LNCaP clone FGC (cell line): ENCODE data around the gene ASPRV1.
"Not testable (repeated sequence)": the region's sequence is repeated elsewhere in the genome, so short reads cannot be mapped to it uniquely, and the experiment has no call there.

Experiments used
- DNase-seq: peaks from one replicate; pipeline ENCODE4 v3.0.0-alpha.2; 2011; ENCODE audit warnings: low read depth
- H3K4me3 ChIP-seq: 2 replicates; pipeline ENCODE4 v1.5.1; 2011; ENCODE audit warnings: mild to moderate bottlenecking, low read depth, low read length, control low read depth
- CTCF ChIP-seq: IDR thresholded peaks from 2 replicates; pipeline ENCODE4 v1.5.1; 2012; ENCODE audit warnings: mild to moderate bottlenecking; ENCODE audit not compliant: control insufficient read depth, insufficient read depth; ENCODE audit errors: extremely low read depth

Gene ASPRV1

GRCh38 chr2:70005216-70005615 is 43.8 kb upstream of the ASPRV1 start:
- H3K4me3 ChIP-seq = no peak overlapping the region
- no peak for DNase-seq
- TF ChIP-seq CTCF = no peak

DNA sequence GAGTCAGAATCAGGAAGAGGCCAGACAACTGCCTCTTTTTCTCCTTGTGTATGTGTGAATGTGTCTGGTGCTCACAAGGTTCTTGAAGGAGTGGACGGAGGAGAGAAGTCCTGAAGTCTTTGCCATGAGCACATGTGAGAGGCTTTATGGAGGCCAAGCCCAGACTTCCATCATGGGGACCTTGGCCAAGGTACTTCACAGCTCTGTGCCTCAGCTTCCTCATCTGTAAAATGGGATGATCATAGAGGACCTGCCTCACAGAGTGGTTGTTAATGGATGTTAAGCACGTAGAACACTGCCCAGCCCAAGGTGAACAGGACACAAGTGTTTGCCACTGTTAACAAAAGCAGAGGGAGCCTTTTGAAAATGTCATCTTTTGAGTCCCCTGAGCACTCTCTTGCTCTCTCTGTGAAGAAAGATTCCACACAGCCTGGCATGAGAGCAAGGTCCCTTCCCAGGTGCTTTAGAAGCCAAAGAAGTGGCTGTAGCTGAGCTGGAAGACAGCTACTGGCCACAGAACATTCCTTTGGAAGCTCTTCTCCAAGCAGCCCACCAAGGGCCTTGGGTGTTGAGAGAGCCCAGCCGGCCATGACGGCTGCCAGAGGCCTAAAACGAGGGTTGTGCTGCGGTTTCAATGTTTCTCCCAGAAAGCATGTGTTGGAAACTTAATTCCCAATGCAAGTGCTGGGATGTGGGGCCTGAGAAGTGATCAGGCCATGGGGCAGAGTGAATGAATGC is 41.8 kb upstream of the ASPRV1 start:
- DNase-seq = no peak
- no peak for TF ChIP-seq CTCF
- no peak overlapping the region for H3K4me3 ChIP-seq

GRCh38 chr2:70002241-70002899 is 40.9 kb upstream of the ASPRV1 start:
- H3K4me3 ChIP-seq = no peak overlapping the region
- no peak for TF ChIP-seq CTCF
- no peak for DNase-seq

DNA sequence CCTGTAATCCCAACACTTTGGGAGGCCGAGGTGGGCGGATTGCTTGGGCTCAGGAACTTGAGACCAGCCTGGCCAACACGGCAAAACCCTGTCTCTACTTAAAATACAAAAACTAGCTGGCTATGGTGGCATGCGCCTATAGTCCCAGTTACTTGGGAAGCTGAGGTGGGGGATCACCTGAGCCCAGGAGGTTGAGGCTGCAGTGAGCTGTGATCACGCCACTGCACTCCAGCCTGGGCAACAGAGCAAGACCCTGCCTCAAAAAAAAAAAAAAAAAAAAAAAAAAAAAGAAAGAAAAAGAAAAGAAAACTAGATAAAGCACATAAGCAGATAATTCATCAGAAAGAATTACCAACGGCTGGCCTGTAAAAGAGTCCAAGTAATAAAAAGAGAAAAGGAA is 39.1 kb upstream of the ASPRV1 start:
- not testable (repeated sequence) for DNase-seq

GRCh38 chr2:69998761-69999160 is 37.3 kb upstream of the ASPRV1 start:
- DNase-seq = no peak
- no peak overlapping the region for H3K4me3 ChIP-seq
- no peak for TF ChIP-seq CTCF

More for the DNA sequence above, 39.1 kb upstream of the ASPRV1 start:
- not testable (repeated sequence) for H3K4me3 ChIP-seq

DNA sequence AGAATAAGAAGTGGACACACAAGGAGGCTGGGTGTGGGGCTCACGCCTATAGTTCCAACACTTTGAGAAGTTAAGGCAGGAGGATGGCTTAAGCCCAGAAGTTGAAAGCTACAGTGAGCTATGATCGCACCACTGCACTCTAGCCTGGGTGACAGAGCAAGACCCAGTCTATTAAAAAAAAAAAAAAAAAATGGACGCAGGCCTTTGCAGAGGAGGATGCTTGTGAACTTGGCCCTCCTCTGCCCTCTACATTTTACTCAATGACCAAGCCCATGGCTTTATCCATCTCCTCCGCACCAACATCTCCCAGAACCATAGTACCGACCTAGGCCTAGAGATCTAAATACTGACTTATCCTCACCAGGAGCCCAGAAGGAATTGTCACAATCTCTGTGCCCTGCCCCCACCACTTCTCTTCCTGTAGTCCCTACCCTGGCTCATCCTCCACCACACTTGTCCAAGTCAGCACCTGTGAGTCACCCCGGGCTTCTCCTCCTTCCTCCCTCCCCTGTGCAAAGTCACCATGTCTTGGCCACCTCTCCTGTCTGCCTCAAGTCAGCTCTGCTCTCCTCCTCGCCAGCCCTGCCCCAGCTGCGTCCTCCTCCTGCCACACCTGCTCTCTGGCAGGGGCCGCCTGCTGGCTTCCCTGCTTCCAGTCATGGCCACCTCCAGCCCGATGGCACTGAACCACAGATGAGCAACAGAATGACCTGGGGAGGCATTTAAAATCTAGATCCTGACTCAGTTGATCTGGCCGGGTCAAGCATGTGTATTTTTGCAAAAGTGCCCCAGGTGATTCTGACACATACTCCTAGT is 35.8 kb upstream of the ASPRV1 start:
- no peak for DNase-seq
- H3K4me3 ChIP-seq = no peak overlapping the region
- no peak for TF ChIP-seq CTCF

GRCh38 chr2:69995511-69995910 is 34.1 kb upstream of the ASPRV1 start:
- TF ChIP-seq CTCF = no peak
- H3K4me3 ChIP-seq = no peak overlapping the region
- DNase-seq = no peak
